H1 (cell line): ENCODE data around the gene ARHGEF1. TPM values are rescaled to one million over a fixed set of nuclear protein-coding genes. Genes with fewer than 3 reads are reported as not detected.

Source experiments
- CTCF ChIA-PET: fragments of 300-600 bp; sonication (Branson Sonifier 250); formaldehyde crosslinking; loops from one replicate; lab custom pipeline; 2021; ENCODE audit not compliant: partially characterized antibody; lab: Charles Lee
- POLR2A ChIA-PET: fragments of 300-600 bp; sonication (Branson Sonifier 250); formaldehyde crosslinking; loops from one replicate; lab custom pipeline; 2021; ENCODE audit warnings: inconsistent platforms; ENCODE audit not compliant: partially characterized antibody; lab: Charles Lee
- DNase-seq, 2 experiments: peaks; one replicate each; pipeline versions ENCODE4 v3.0.0 to v3.0.0-alpha.2; 2010 to 2022; ENCODE audit warnings: low spot score in 2 of 2, low read depth in 1 of 2, mixed read lengths in 1 of 2
- FAIRE-seq: peaks from 2 replicates; lab custom pipeline; 2011; peaks lifted over from hg19 to GRCh38; lab: Jason Lieb, UNC
- H2AFZ ChIP-seq: 2 replicates; pipeline ENCODE4 v1.8.1; 2012; ENCODE audit warnings: low read length, inconsistent platforms
- H2AK5ac ChIP-seq: 2 replicates; pipeline ENCODE4 v1.6.1; 2013; ENCODE audit warnings: low read depth, low read length
- H2BK120ac ChIP-seq: replicated peaks from 2 replicates; pipeline ENCODE3; 2013; ENCODE audit warnings: low read depth, low read length, inconsistent platforms
- H2BK12ac ChIP-seq: 2 replicates; pipeline ENCODE4 v1.6.1; 2013; ENCODE audit warnings: low read depth, low read length
- H2BK15ac ChIP-seq: 2 replicates; pipeline ENCODE4 v1.6.1; 2013; ENCODE audit warnings: low read length
- H2BK20ac ChIP-seq: 2 replicates; pipeline ENCODE4 v1.6.1; 2013; ENCODE audit warnings: low read length
- H2BK5ac ChIP-seq: 2 replicates; pipeline ENCODE4 v1.6.1; 2013; ENCODE audit warnings: low read depth, low read length
- H3K14ac ChIP-seq: 2 replicates; pipeline ENCODE4 v1.6.1; 2013; ENCODE audit warnings: inconsistent platforms; ENCODE audit not compliant: insufficient read length
- H3K18ac ChIP-seq: 2 replicates; pipeline ENCODE4 v1.6.1; 2013; ENCODE audit warnings: low read length; ENCODE audit errors: extremely low read depth
- H3K23ac ChIP-seq: 2 replicates; pipeline ENCODE4 v1.6.1; 2013; ENCODE audit warnings: inconsistent platforms; ENCODE audit not compliant: insufficient read length
- H3K23me2 ChIP-seq: 2 replicates; pipeline ENCODE4 v1.6.1; 2013; ENCODE audit warnings: low read depth, low read length
- H3K27ac ChIP-seq: 2 replicates; pipeline ENCODE4 v1.6.1; 2011; ENCODE audit warnings: low read depth, low read length, inconsistent platforms
- H3K27me3 ChIP-seq, 4 experiments: replicated peaks in 1 of 4; 1 replicate in 1 of 4; 2 replicates in 3 of 4; pipeline versions ENCODE4 v1.6.1 to v1.8.1; 2011 to 2013; ENCODE audit warnings: low read length in 3 of 4, mild to moderate bottlenecking in 3 of 4, inconsistent platforms in 2 of 4, mixed read lengths in 2 of 4, moderate library complexity in 1 of 4; ENCODE audit not compliant: control insufficient read depth in 3 of 4, insufficient read depth in 3 of 4; ENCODE audit errors: extremely low read depth in 1 of 4
- H3K36me3 ChIP-seq, 4 experiments: 2 replicates each; pipeline versions ENCODE4 v1.6.1 to v1.8.1; 2011 to 2013; ENCODE audit warnings: mild to moderate bottlenecking in 4 of 4, low read length in 3 of 4, moderate library complexity in 2 of 4, control low read depth in 1 of 4, inconsistent platforms in 1 of 4; ENCODE audit not compliant: insufficient read depth in 4 of 4, control insufficient read depth in 2 of 4
- H3K4ac ChIP-seq: replicated peaks from 2 replicates; pipeline ENCODE3; 2013; ENCODE audit warnings: low read length, low read depth, mixed read lengths, inconsistent platforms; ENCODE audit not compliant: insufficient read length
- H3K4me1 ChIP-seq, 4 experiments: replicated peaks in 1 of 4; 1 replicate in 1 of 4; 2 replicates in 3 of 4; pipeline versions ENCODE4 v1.6.1 to v1.8.1; 2011 to 2013; ENCODE audit warnings: low read length in 3 of 4, inconsistent platforms in 2 of 4, mixed read lengths in 1 of 4; ENCODE audit not compliant: insufficient read depth in 4 of 4, control insufficient read depth in 3 of 4
- H3K4me2 ChIP-seq, 2 experiments: 2 replicates each; pipeline versions ENCODE4 v1.6.1 to v1.8.1; 2011 to 2013; ENCODE audit warnings: low read depth in 2 of 2, low read length in 2 of 2, control low read depth in 1 of 2, inconsistent platforms in 1 of 2, mild to moderate bottlenecking in 1 of 2; ENCODE audit not compliant: insufficient read depth in 1 of 2
- H3K4me3 ChIP-seq, 4 experiments: fragments of 200-600, 300-600 bp in 1 of 4; sonication (generic), shearing (Covaris generic), sonication (Bioruptor Twin) in 1 of 4; 2 replicates each; pipeline versions ENCODE4 v1.5.1 to v1.8.1; 2011 to 2016; ENCODE audit warnings: low read length in 4 of 4, low read depth in 3 of 4, control low read depth in 2 of 4, inconsistent platforms in 2 of 4, mild to moderate bottlenecking in 2 of 4, mixed read lengths in 1 of 4, moderate library complexity in 1 of 4; ENCODE audit not compliant: insufficient read depth in 2 of 4; ENCODE audit errors: extremely low read depth in 1 of 4
- H3K56ac ChIP-seq: replicated peaks from 2 replicates; pipeline ENCODE3; 2013; ENCODE audit warnings: low read depth, mild to moderate bottlenecking, mixed read lengths, low read length, inconsistent platforms; ENCODE audit not compliant: insufficient read length
- H3K79me1 ChIP-seq: 2 replicates; pipeline ENCODE4 v1.6.1; 2013; ENCODE audit warnings: low read depth, low read length, control low read depth
- H3K79me2 ChIP-seq, 2 experiments: 2 replicates each; pipeline versions ENCODE4 v1.6.1 to v1.8.1; 2012 to 2013; ENCODE audit warnings: low read length in 2 of 2, mild to moderate bottlenecking in 2 of 2, inconsistent platforms in 1 of 2; ENCODE audit not compliant: insufficient read depth in 2 of 2, control insufficient read depth in 1 of 2
- H3K9ac ChIP-seq, 4 experiments: replicated peaks in 1 of 4; 1 replicate in 1 of 4; 2 replicates in 3 of 4; pipeline versions ENCODE4 v1.6.1 to v1.8.1; 2011 to 2013; ENCODE audit warnings: low read depth in 3 of 4, low read length in 3 of 4, control low read depth in 2 of 4, mild to moderate bottlenecking in 2 of 4, moderate library complexity in 2 of 4, inconsistent platforms in 1 of 4; ENCODE audit errors: extremely low read depth in 1 of 4
- H3K9me3 ChIP-seq, 2 experiments: 2 replicates each; pipeline versions ENCODE4 v1.6.1 to v1.8.1; 2012 to 2013; ENCODE audit warnings: mild to moderate bottlenecking in 2 of 2, moderate library complexity in 2 of 2, control low read depth in 1 of 2, inconsistent platforms in 1 of 2, low read depth in 1 of 2, low read length in 1 of 2, mixed read lengths in 1 of 2; ENCODE audit not compliant: insufficient read depth in 2 of 2
- H4K20me1 ChIP-seq, 2 experiments: replicated peaks in 1 of 2; 2 replicates each; pipeline versions ENCODE3 to v1.8.1; 2011 to 2013; ENCODE audit warnings: inconsistent platforms in 2 of 2, low read length in 2 of 2, mild to moderate bottlenecking in 1 of 2; ENCODE audit not compliant: insufficient read depth in 2 of 2, control insufficient read depth in 1 of 2
- H4K5ac ChIP-seq: 2 replicates; pipeline ENCODE4 v1.6.1; 2013; ENCODE audit warnings: low read length, low read depth, mixed read lengths, inconsistent platforms; ENCODE audit not compliant: insufficient read length
- H4K8ac ChIP-seq: 2 replicates; pipeline ENCODE4 v1.8.0; 2013; ENCODE audit warnings: mild to moderate bottlenecking, moderate library complexity, low read length, inconsistent platforms; ENCODE audit not compliant: insufficient read depth; ENCODE audit errors: extremely low read depth
- H4K91ac ChIP-seq: replicated peaks from 2 replicates; pipeline ENCODE3; 2013; ENCODE audit warnings: low read length, mixed read lengths, inconsistent platforms; ENCODE audit not compliant: insufficient read length
- EZH2 ChIP-seq: fragments of 200-600 bp; sonication (generic); IDR thresholded peaks from 2 replicates; pipeline ENCODE4 v1.7.1; 2012; ENCODE audit warnings: low read depth, mild to moderate bottlenecking, moderate library complexity, low read length, inconsistent platforms; ENCODE audit not compliant: severe bottlenecking
- whole genome bisulfite sequencing, 2 experiments: shearing (Covaris generic) in 1 of 2; methylation state at CpG; one replicate each; pipeline versions ENCODE4 v1.1.6 to v1.1.7; 2013 to 2015; ENCODE audit warnings: low lambda C conversion rate in 2 of 2, mixed read lengths in 2 of 2, inconsistent platforms in 1 of 2, low coverage in 1 of 2, missing lambda C conversion rate in 1 of 2; ENCODE audit not compliant: insufficient replicate concordance in 2 of 2, insufficient coverage in 1 of 2, insufficient read length in 1 of 2; ENCODE audit errors: extremely low coverage in 1 of 2, missing lambda C conversion rate in 1 of 2; 5-methylcytosine and 5-hydroxymethylcytosine counted together
- polyA plus RNA-seq, 7 experiments: library from polyadenylated mRNA; depleted of rRNA in 3 of 7; stranded (reverse) in 5 of 7; unstranded in 2 of 7; fragments of >200 nt in 5 of 7; fragments of 200-250 nt in 2 of 7; gene quantifications; 1 replicate in 5 of 7; 2 replicates in 1 of 7; 4 replicates in 1 of 7; pipeline versions ENCODE4 v1.2.1 to v1.2.3, GENCODE V29; 2011 to 2013; ENCODE audit warnings: missing spikeins in 2 of 7, mixed read lengths in 2 of 7
- total RNA-seq: library from RNA; stranded (reverse); fragmentation: NEBNext Ultra II Directional; extraction: Animal tissue kit (Norgen Biotek cat#: 25700); gene quantifications from 2 replicates; pipeline ENCODE4 v1.2.1, GENCODE V29; 2021

ARHGEF1 gene
- total and polyA plus RNA-seq, 2 of the 8 experiments (the other 6 are each of a cell fraction or from before 2014, with no cell fraction given) = 23.0 to 49.0 TPM

DNA sequence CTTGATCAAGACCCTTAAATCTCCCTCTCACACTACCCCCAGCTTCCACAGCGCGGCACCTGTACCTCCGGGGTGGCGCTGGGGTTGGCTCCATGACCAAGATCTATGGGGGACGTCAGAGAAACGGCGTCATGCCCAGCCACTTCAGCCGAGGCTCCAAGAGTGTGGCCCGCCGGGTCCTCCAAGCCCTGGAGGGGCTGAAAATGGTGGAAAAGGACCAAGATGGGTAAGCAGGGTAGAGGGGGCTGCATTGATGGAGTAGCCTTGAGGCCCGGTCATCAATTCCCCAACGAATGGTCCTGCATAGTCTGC is 14.0 kb upstream of the ARHGEF1 start:
- Histone ChIP-seq H2BK5ac (no peak overlapping the region), H3K79me1 (peaks cover 16% of the 10 kb centered on the region), H3K23me2 (no peaks in the 10 kb centered on the region), H3K56ac (no peak overlapping the region), H3K27ac (no peak overlapping the region), H3K4me2 (no peak overlapping the region), H3K36me3 (peaks cover 43 to 76% (median 66%) of the 10 kb centered on the region in 4 experiments), H3K4me3 (no peak overlapping the region), H3K9me3 (no peaks in the 10 kb centered on the region), H3K27me3 (no peaks in the 10 kb centered on the region), H2BK15ac (no peak overlapping the region), H3K9ac (no peak overlapping the region), H2BK120ac (no peak overlapping the region), H2AK5ac (no peak overlapping the region), H4K5ac (no peak overlapping the region), H2AFZ (no peak overlapping the region), H3K14ac (no peak overlapping the region), H4K91ac (no peak overlapping the region), H3K4ac (no peak overlapping the region), H3K23ac (no peak overlapping the region), H3K79me2 (peaks cover 0 to 37% of the 10 kb centered on the region in 2 experiments; a peak in 3 of 4 replicates), H3K4me1 (peaks cover 0 to 5% (median 2%) of the 10 kb centered on the region in 4 experiments; a peak in 5 of 7 replicates), H2BK20ac (no peak overlapping the region), H4K8ac (no peak overlapping the region), H2BK12ac (no peak overlapping the region), H3K18ac (no peak overlapping the region), H4K20me1 (peaks cover 37 to 47% of the 10 kb centered on the region in 2 experiments)
- WGBS, 2 experiments = 96% methylated on average over 10 of the region's 12 CpGs; no CpG with 5 or more reads in 1 of the 2 experiments
- DNase-seq (no peak), FAIRE-seq (no peak)
- POLR2A ChIA-PET = interaction anchor here (0.6 to 13.9 kb wide), 16 partner anchors 11 to 692 kb away, joined by 3 to 298 read pairs (median 6); partner anchors contain the start of genes ARHGEF1, B9D2, RABAC1 and RPS19
- CTCF ChIA-PET = interaction anchor here (0.9 kb wide), 1 partner anchor 69 kb away, joined by 3 read pairs; no protein-coding TSS in a partner anchor
- no peak for TF ChIP-seq EZH2
